ENCODE data around the gene ASMTL. TPM values are rescaled to one million over a fixed set of nuclear protein-coding genes. Genes with fewer than 3 reads are reported as not detected.
A peak's percentile ranks its signal among the peaks of the same experiment; 100 is the strongest.

Gene ASMTL
- total and polyA plus RNA-seq, 2 of the 13 experiments (the other 11 are each of a cell fraction or from before 2014, with no cell fraction given) = 5.6 to 16.3 TPM

DNA sequence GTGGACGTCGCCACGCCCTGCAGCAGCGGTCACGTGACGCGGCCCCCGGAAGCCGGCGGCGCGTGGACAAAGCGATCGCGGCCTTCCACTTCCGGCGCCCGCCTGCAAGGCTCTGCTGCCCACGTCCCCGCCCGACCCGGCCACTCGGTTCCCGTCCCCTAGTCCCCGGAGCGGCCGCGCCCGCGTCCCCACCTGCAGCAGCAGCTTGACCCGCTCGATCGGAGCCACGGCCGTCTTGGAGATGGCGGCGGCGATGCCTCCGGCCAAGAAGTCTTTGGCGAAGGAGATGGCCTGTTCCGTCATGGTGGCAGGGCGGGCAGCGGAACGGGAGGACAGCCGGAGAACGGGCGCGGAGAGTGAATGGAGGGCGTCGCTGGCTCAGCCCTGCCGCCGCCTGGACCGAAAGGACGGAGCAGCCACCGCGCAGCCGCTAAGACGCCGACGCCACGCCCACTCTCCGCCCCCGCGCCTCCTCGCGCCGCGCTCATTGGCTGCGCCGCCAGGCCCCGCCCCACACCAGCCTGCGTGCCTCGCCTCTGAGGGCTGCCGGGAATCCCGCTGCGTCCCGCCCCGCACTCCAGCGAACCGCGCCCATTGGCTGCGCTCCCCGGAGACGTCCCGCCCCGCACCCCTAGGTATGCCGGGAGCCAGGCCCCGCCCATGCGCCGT is 60.9 kb downstream of the ASMTL start, which contains the start of gene SLC25A6 (continued):
- no peak for TF ChIP-seq JUN (CRISPR knock-in tag; IDR thresholded peaks at IDR 0.05)
- no peak for TF ChIP-seq PLRG1 (conservative IDR thresholded peaks at IDR 0.05)
- no peak; the same call in 1 of the 2 replicates for TF ChIP-seq ZKSCAN8 (CRISPR knock-in tag; IDR thresholded peaks at IDR 0.05; ENCODE audit: borderline replicate concordance)
- TF ChIP-seq ZSCAN22 (CRISPR knock-in tag; IDR thresholded peaks at IDR 0.05) = no peak
- no peak for TF ChIP-seq MTA3 (CRISPR knock-in tag; IDR thresholded peaks at IDR 0.05)
- no peak for TF ChIP-seq ZNF326 (CRISPR knock-in tag; IDR thresholded peaks at IDR 0.05; ENCODE audit: borderline replicate concordance)
- 0 out of 2 replicates have a peak, but pooled peaks have one; percentile 30 for TF ChIP-seq DNMT3B (CRISPR knock-in tag; conservative IDR thresholded peaks at IDR 0.05)
- TF ChIP-seq EHMT2 (IDR thresholded peaks at IDR 0.05; ENCODE audit: borderline replicate concordance, low read depth, low read length) = no peak
- TF ChIP-seq ZNF407 (CRISPR knock-in tag; IDR thresholded peaks at IDR 0.05; ENCODE audit: not compliant biosample characterization) = peak; percentile 96
- TF ChIP-seq, protein P1, sequence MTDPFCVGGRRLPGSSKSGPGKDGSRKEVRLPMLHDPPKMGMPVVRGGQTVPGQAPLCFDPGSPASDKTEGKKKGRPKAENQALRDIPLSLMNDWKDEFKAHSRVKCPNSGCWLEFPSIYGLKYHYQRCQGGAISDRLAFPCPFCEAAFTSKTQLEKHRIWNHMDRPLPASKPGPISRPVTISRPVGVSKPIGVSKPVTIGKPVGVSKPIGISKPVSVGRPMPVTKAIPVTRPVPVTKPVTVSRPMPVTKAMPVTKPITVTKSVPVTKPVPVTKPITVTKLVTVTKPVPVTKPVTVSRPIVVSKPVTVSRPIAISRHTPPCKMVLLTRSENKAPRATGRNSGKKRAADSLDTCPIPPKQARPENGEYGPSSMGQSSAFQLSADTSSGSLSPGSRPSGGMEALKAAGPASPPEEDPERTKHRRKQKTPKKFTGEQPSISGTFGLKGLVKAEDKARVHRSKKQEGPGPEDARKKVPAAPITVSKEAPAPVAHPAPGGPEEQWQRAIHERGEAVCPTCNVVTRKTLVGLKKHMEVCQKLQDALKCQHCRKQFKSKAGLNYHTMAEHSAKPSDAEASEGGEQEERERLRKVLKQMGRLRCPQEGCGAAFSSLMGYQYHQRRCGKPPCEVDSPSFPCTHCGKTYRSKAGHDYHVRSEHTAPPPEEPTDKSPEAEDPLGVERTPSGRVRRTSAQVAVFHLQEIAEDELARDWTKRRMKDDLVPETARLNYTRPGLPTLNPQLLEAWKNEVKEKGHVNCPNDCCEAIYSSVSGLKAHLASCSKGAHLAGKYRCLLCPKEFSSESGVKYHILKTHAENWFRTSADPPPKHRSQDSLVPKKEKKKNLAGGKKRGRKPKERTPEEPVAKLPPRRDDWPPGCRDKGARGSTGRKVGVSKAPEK (CRISPR knock-in tag; IDR thresholded peaks at IDR 0.05; ENCODE audit: borderline replicate concordance) = no peak
- TF ChIP-seq CEBPZ (IDR thresholded peaks at IDR 0.05; ENCODE audit: low read length) = no peak
- peak; percentile 78; the same call in 1 of the 2 replicates for TF ChIP-seq KDM5A (IDR thresholded peaks at IDR 0.05; ENCODE audit: borderline replicate concordance, low read length)
- peak; percentile 90; the same call in 1 of the 2 replicates for TF ChIP-seq KAT7 (CRISPR knock-in tag; IDR thresholded peaks at IDR 0.05; ENCODE audit: borderline replicate concordance)
- TF ChIP-seq RELA (CRISPR knock-in tag; IDR thresholded peaks at IDR 0.05) = no peak
